NB4 (cell line): ENCODE data around the gene CES4A.

ENCODE experiments used
- CTCF ChIP-seq: IDR thresholded peaks from one replicate; pipeline ENCODE4 v1.5.1; 2012; ENCODE audit warnings: low read depth, low read length
- MYC ChIP-seq: IDR thresholded peaks from 2 replicates; pipeline ENCODE4 v1.6.1; 2011; ENCODE audit warnings: low read depth, low read length

GRCh38 chr16:66961065-66961744 is 27.2 kb upstream of the CES4A start, which contains the start of gene CES3:
- TF ChIP-seq MYC (peak; percentile 62), CTCF (peak; percentile 95)
